Glutamatergic neuron (in vitro differentiated cells): Measurements from ENCODE around the gene FGGY. TPM values are rescaled to one million over a fixed set of nuclear protein-coding genes. Genes with fewer than 3 reads are reported as not detected.

Experiments
- DNase-seq: peaks from one replicate; pipeline ENCODE4 v3.0.0; 2022
- H3K27ac Mint-ChIP-seq: one replicate; pipeline ENCODE4 v1.8.0; 2020; ENCODE audit warnings: mild to moderate bottlenecking, mixed read lengths, inconsistent platforms; ENCODE audit not compliant: unreplicated experiment
- H3K27me3 Mint-ChIP-seq: one replicate; pipeline ENCODE4 v1.8.0; 2020; ENCODE audit warnings: mild to moderate bottlenecking, moderate library complexity, mixed read lengths, inconsistent platforms; ENCODE audit not compliant: unreplicated experiment
- H3K36me3 Mint-ChIP-seq: one replicate; pipeline ENCODE4 v1.8.0; 2020; ENCODE audit warnings: mild to moderate bottlenecking, mixed read lengths, inconsistent platforms; ENCODE audit not compliant: unreplicated experiment
- H3K4me1 Mint-ChIP-seq: one replicate; pipeline ENCODE4 v1.8.0; 2020; ENCODE audit warnings: mild to moderate bottlenecking, low read depth, mixed read lengths, inconsistent platforms; ENCODE audit not compliant: unreplicated experiment
- H3K4me3 Mint-ChIP-seq: one replicate; pipeline ENCODE4 v1.8.0; 2020; ENCODE audit warnings: mild to moderate bottlenecking, mixed read lengths, inconsistent platforms; ENCODE audit not compliant: unreplicated experiment
- H3K9me3 Mint-ChIP-seq: one replicate; pipeline ENCODE4 v1.8.0; 2020; ENCODE audit warnings: mild to moderate bottlenecking, moderate library complexity, mixed read lengths, inconsistent platforms; ENCODE audit not compliant: unreplicated experiment
- total RNA-seq: library from RNA; stranded (reverse); fragmentation: NEBNext Ultra II Directional; extraction: Animal tissue kit (Norgen Biotek cat#: 25700); gene quantifications from one replicate; pipeline ENCODE4 v1.2.1, GENCODE V29; 2021; ENCODE audit not compliant: unreplicated experiment
- TF ChIP-seq, protein P1 (sequence below): fragments of 200-600 bp; sonication (generic); IDR thresholded peaks from one replicate; pipeline ENCODE4 v1.5.0; 2021; ENCODE audit not compliant: partially characterized antibody, unreplicated experiment

The FGGY gene
- total RNA-seq, 1 donor from 2014 or later = 11.6 TPM

DNA sequence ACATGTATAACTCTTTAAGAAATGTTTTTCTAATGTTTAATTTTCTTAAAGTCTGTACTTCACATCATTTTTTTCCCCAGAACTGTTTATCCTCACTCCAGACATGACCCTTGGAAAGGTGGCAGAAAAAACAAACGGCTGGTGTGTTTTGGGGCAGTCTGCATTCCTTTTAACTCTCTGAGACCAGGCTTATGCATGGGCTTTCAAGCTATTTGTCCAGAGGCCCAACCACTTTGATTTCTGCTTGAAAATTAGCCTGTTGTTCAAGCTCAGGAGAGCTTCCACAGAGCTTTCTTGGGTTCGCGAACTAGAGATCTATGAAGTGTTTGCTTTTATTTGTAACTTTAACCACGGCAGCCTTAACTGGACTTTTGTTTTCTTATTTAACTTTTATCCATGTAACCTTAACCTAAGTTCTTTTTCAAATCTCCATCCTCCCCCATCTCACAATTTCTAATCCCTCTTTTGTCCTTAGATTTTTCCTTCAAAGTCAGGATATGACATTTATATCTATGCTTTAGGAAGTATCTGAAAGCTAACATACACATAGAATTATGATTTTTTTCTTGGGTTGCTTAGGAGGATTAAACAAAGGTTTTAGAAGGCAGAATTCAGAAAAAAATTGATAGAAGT, 111.8 kb downstream of the FGGY start:
- H3K4me1 Mint-ChIP-seq = peaks cover 2% of the 10 kb centered on the region
- no peaks in the 10 kb centered on the region for H3K27me3 Mint-ChIP-seq
- H3K36me3 Mint-ChIP-seq = peaks cover 13% of the 10 kb centered on the region
- no peak for DNase-seq
- TF ChIP-seq, protein P1, sequence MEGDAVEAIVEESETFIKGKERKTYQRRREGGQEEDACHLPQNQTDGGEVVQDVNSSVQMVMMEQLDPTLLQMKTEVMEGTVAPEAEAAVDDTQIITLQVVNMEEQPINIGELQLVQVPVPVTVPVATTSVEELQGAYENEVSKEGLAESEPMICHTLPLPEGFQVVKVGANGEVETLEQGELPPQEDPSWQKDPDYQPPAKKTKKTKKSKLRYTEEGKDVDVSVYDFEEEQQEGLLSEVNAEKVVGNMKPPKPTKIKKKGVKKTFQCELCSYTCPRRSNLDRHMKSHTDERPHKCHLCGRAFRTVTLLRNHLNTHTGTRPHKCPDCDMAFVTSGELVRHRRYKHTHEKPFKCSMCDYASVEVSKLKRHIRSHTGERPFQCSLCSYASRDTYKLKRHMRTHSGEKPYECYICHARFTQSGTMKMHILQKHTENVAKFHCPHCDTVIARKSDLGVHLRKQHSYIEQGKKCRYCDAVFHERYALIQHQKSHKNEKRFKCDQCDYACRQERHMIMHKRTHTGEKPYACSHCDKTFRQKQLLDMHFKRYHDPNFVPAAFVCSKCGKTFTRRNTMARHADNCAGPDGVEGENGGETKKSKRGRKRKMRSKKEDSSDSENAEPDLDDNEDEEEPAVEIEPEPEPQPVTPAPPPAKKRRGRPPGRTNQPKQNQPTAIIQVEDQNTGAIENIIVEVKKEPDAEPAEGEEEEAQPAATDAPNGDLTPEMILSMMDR = no peak
- H3K27ac Mint-ChIP-seq = no peak overlapping the region
- H3K9me3 Mint-ChIP-seq = no peaks in the 10 kb centered on the region
- H3K4me3 Mint-ChIP-seq = no peak overlapping the region

DNA sequence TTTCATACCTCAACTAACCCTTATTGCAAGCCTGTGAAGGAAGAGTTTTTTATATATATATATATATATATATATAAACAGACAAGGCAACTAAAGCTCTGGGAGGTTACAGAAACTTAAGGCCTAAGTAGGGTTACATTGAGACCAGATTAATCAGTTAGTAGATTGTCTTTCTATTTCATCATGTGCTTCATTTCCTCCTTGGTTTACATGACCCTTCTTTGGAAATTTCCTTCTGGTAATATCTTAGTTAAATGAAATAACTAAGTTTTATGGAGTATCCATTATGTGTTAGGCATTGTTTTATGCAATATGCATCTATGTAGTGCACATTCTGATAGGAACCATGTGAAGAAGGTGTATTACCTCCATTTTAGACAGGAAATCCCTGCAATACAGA, 112.7 kb downstream of the FGGY start:
- Mint-ChIP-seq H3K36me3 (peaks cover 13% of the 10 kb centered on the region), H3K4me3 (no peak overlapping the region), H3K27ac (no peak overlapping the region), H3K4me1 (peaks cover 2% of the 10 kb centered on the region), H3K27me3 (no peaks in the 10 kb centered on the region), H3K9me3 (no peaks in the 10 kb centered on the region)
- DNase-seq = no peak
- TF ChIP-seq, protein P1 = no peak

DNA sequence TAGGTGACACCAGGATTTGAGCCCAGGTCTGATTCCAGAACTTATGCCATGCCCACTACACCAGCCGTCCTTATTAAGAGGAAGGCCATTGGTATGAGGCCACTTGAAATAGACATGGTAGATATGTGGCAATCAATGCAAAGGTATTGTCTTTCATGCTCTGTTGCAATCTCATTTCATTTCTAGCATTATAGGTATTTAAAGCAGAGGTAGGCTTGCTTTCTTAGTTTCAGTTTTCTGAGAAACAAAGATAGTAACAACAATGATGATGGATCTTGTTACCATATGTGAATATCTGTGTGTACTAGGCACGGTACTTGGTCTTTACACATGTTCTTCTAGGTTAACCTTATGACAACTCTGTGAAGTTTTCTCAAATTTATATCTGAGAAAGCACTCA, 113.1 kb downstream of the FGGY start:
- no peak overlapping the region for H3K4me3 Mint-ChIP-seq
- DNase-seq = no peak
- H3K36me3 Mint-ChIP-seq = peaks cover 13% of the 10 kb centered on the region
- H3K27me3 Mint-ChIP-seq = no peaks in the 10 kb centered on the region
- no peaks in the 10 kb centered on the region for H3K9me3 Mint-ChIP-seq
- no peak overlapping the region for H3K27ac Mint-ChIP-seq
- TF ChIP-seq, protein P1 = no peak
- no peaks in the 10 kb centered on the region for H3K4me1 Mint-ChIP-seq

DNA sequence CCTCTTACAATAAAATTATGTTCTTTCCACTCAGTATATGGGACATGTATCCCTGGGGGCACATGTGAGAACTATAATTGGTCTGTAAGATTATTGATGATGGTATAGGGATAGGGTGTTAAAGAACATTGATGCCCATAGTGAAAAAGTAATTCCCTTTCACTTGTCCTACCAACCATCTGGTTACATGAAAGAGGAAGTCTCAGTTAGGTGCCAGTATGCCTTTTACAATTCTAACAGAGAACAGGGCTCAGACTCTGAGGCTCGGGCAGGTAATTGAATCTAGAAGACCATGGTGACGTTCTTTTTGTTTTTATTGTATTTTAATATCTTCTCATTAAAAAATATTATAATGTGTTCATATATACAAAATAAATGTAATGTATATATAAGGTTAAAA, 113.6 kb downstream of the FGGY start:
- Mint-ChIP-seq H3K27ac (no peak overlapping the region), H3K4me3 (no peak overlapping the region), H3K9me3 (no peaks in the 10 kb centered on the region), H3K4me1 (no peaks in the 10 kb centered on the region), H3K36me3 (peaks cover 13% of the 10 kb centered on the region), H3K27me3 (no peaks in the 10 kb centered on the region)
- TF ChIP-seq, protein P1 = no peak
- no peak for DNase-seq

DNA sequence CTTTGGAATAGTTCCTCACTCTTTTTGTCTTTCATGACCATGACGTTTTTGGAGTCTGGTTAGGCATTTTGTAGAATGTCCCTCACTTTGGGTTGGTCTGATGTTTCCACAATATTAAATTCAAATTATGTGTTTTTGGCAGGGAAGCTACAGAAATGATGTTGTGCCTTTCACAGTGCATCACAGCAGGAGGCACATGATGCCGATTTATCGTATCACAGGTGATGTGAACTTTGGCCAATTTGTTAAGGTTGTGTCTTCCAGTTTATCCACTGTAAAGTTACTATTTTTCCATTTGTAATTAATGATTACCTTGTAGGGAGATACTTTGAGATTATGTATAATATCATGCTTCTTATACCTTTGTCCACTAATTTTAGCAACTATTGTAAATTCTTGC, 114.3 kb downstream of the FGGY start:
- TF ChIP-seq, protein P1 = no peak
- DNase-seq = no peak
- Mint-ChIP-seq H3K27me3 (no peaks in the 10 kb centered on the region), H3K9me3 (no peaks in the 10 kb centered on the region), H3K4me3 (no peak overlapping the region), H3K27ac (no peak overlapping the region), H3K4me1 (no peaks in the 10 kb centered on the region), H3K36me3 (peaks cover 12% of the 10 kb centered on the region)
